ENCODE measurements around the gene RARB.

- no peak for TF ChIP-seq POLR2AphosphoS5 (IDR thresholded peaks at IDR 0.05; ENCODE audit: insufficient read depth in 1 of 2, low read depth in 1 of 2)
- no peak for TF ChIP-seq POLR2A (IDR thresholded peaks at IDR 0.05)
Measured at GRCh38 chr3:25453619-25454004, 25.5 kb downstream of the RARB start.

Data from vagina (tissue), 2 donors.